Inflammatory macrophage treated with lipopolysaccharide for 4 hours (primary cell): ENCODE measurements around the gene FBXO30.

Experiments used
- DNase-seq: peaks from one replicate; pipeline ENCODE4 v3.0.0-alpha.2; 2020

FBXO30 gene

DNA sequence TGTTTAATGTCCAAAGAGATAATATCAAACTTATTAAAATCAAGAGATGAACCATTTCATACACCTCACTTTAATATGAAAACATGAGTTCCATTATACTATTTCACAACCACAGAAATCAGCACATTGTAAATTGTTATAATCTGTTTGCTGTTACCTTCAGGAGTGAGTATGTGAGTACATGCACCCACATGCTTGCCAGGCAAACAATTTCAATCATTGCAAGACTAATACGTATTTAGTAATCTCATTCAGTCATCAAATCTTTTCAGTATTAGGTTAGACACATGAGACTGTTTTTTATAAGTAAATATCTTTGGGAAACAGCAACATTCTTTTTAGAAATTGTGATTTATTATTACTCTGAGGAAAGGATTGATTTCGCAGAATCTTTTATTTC, 70.0 kb downstream of the FBXO30 start:
- DNase-seq = no peak
